Astrocyte of the cerebellum (primary cell): Measurements from ENCODE around the gene TBX19.

Experiments
- DNase-seq: peaks from one replicate; pipeline ENCODE4 v3.0.0-alpha.2; 2011; ENCODE audit warnings: low read depth
- H3K4me3 ChIP-seq: 2 replicates; pipeline ENCODE4 v1.5.1; 2011; ENCODE audit warnings: mild to moderate bottlenecking, low read depth, low read length, moderate library complexity
- CTCF ChIP-seq: IDR thresholded peaks from 2 replicates; pipeline ENCODE4 v1.5.1; 2012; ENCODE audit warnings: low read length, low read depth, moderate library complexity, mild to moderate bottlenecking; ENCODE audit errors: missing control alignments
- in situ Hi-C: cut with HindIII; loops from 2 replicates; pipeline ENCODE4 v1.10.0; 2017; ENCODE audit warnings: low sequenced_read_pairs

Gene TBX19

DNA sequence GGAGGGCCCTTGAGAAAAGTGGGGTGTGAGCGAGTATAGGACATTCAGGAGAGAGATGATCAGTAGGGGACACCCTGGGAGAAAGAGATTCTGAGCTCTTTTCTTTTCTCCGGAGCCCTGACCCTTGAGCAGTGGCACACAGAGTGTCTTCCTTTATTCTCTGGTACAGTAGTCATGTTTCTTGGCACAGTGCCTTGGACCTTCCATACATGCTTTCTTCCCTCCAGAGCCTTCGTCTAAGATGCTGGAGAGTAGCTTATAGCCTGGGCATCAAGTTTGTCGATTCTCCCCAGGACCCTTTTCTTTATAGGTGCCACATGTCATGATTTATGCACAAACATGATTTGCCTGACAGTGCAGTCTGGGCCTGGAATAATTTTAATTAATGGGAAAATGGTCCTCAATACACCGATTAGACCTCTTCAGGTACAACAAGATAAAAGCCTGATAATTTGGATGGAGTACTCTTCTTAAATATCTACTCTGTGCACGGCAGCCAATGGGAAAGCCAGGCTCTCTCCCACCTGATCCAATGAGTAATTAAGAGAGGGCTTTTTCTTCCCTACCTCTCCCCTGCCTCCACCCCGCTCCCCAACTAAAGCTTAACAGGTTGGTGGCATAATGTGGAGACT lies at the start of gene TBX19:
Gene TBX19 (plus strand): TSS at position 582 of the 632 bp plus-strand sequence. CDS start 214 bp downstream, outside the sequence.
- in situ Hi-C loops = loop anchor here (5.0 kb wide), 1 partner anchor 52 kb away; no protein-coding TSS in a partner anchor
- TF ChIP-seq CTCF = no peak
- no peak within 1 kb of the TSS for H3K4me3 ChIP-seq
- DNase-seq = no peak

GRCh38 chr1:168234846-168235547 lies 45.7 kb upstream of the TBX19 start:
- in situ Hi-C loops = no loop called here
- TF ChIP-seq CTCF = peak; percentile 66
- no peak overlapping the region for H3K4me3 ChIP-seq
- no peak for DNase-seq

- no peak for TF ChIP-seq CTCF
- in situ Hi-C loops = no loop called here
- H3K4me3 ChIP-seq = no peak overlapping the region
- DNase-seq = no peak
These were observed 45.2 kb upstream of the TBX19 start for GRCh38 chr1:168235548-168235885.

- no peak overlapping the region for H3K4me3 ChIP-seq
- no peak for DNase-seq
- in situ Hi-C loops = no loop called here
- TF ChIP-seq CTCF = no peak
These were observed 44.7 kb upstream of the TBX19 start for GRCh38 chr1:168235937-168236336.

DNA sequence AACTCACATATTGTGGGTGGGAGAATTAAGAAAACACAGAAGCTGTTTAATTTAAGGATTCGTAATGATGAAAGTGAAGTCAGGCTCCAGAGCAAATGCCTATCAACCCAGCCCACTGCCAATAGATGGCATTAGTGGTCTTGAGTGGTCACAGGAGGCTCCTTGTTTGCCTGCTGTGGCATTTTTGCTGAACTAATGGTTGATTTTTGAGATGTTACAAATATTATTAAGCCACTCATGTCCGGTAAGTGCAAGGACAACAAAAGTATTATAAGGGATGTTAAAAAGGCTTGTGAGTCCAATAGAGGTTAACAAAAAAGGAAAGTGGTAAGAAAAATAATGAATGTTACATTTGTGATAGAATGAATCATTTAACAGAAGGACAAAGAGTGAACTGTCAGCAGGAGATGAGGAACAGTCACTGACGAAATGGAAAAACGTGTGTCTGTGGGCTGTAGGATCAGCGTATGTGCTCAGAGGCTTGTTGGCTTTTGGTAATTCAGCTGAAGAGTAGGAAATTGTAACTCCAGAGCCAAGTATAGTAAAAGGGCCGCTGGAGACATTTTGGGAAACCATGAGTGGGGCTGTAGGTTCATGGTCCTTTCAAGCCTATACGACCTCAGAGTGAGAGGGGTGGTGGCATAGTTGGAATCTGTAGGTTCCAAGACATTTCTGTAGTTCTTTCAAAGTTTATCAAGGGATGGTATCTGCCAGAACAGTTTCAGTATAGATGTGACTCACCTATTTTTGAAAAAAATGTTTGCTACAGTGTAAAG lies 43.7 kb upstream of the TBX19 start:
- in situ Hi-C loops = no loop called here
- no peak overlapping the region for H3K4me3 ChIP-seq
- no peak for DNase-seq
- TF ChIP-seq CTCF = no peak

- TF ChIP-seq CTCF = no peak
These were observed 37.5 kb upstream of the TBX19 start for GRCh38 chr1:168243198-168243597.

More at GRCh38 chr1:168243198-168243597, 37.5 kb upstream of the TBX19 start:
- no peak for DNase-seq
- no peak overlapping the region for H3K4me3 ChIP-seq
- in situ Hi-C loops = no loop called here
